HG02571 (cell line): Measurements from ENCODE around the gene SHLD2.
"Not testable (repeated sequence)": the region's sequence is repeated elsewhere in the genome, so short reads cannot be mapped to it uniquely, and the experiment has no call there.

Experiments
- ATAC-seq: cut with Tn5 transposase; IDR thresholded peaks from one replicate; pipeline ENCODE4 v1.9.1; 2021; ENCODE audit warnings: mild to moderate bottlenecking, moderate library complexity; ENCODE audit not compliant: unreplicated experiment

The SHLD2 gene

DNA sequence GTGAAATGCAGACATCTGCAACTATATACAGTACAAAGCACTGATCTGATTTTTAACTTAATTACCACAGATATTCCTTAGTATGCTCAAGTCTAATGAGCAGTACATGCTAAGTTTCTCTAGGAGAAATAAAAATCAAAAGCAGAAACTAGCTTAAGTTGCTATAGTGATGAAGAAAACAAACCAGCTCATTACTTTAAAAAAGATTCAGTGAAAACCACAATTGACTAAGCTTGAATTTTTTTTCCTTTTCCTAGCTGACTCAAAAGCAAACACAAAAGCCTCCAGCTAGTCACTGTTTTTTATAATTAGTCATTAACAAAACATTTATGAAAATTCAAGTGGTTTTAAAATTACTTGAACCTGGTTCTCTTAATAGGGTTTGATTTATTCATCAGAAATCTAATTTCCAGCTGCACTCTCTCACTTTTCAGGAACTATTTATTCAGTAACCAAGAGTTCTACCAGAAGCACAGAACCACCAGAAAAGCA is 10.7 kb upstream of the SHLD2 start:
- ATAC-seq = peak; percentile 64

DNA sequence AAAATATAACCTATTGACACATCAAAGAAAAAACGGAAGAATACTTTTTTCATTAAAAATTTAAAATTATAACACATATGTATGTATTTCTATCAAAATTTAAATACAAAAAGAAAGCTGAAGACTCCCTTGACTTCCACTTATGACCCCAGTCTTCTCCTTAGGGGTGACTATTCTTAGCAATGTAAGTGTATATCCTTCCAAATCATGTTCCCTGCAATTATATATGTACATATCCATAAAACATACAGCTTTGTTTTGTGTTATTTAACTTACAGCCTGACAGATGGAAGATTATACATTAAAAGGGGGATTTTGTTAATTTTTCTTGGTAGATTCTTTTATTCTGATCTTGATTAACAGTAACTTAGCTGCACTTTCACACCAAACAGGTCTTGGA is 9.5 kb upstream of the SHLD2 start:
- no peak for ATAC-seq

DNA sequence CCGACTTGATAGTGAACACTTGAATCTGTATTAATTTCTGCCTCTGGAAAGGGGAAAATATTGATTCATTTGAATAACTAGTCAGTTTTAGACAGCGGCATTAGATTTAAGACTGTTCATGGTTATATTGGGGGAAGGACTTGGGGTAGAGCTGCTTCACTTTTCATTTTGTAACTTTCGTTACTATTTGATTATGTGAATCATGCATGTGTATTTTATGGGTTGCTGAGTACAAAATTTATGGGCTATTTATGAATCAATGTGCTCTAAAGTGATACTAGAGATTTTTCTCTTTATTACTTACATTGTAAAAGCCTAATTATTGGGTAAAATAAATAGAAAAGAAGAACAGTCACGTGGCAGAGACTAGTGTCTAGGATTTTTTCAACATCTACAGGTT is 5.3 kb upstream of the SHLD2 start:
- no peak for ATAC-seq

DNA sequence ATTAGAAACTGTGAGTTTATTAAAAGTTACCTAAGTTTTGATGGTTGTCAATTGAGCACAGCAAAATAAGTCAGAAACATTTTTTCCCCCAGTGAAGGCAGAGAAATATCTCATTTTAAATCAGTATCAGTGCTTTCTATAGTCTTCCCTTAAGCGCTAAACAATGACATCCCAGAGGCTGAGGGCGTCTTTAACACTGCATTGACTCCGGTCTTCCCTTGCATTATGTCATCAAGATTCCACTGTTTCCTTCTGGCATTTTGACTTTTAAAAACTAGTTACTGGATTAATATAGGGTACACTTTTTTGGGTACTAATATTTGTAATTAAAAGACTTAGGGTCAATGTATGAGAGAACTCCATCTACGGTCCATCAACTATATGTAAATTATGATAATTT is 4.2 kb upstream of the SHLD2 start:
- ATAC-seq = no peak

DNA sequence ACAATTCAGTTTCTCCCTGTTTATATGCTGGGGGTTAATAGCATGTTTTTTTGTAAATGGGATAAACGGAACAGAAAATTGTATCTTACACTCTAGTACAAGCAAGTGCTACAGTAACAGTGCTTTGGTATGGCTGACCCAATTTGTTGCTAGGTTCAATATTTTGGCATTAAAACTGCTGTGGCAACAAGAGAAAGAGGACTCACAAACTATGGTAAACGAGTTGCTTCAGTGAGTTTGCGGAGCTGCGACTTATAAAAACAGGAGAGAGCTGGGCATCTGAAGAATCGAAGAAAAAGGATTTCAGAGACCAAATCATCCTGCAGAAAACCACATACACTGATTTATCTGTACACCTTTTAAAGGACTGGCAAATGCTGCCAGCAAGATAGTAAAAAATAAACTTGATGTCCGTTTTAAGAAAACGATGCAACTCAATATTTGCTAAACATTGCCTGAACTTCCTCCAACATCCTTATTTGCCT is 2.6 kb upstream of the SHLD2 start:
- no peak for ATAC-seq

DNA sequence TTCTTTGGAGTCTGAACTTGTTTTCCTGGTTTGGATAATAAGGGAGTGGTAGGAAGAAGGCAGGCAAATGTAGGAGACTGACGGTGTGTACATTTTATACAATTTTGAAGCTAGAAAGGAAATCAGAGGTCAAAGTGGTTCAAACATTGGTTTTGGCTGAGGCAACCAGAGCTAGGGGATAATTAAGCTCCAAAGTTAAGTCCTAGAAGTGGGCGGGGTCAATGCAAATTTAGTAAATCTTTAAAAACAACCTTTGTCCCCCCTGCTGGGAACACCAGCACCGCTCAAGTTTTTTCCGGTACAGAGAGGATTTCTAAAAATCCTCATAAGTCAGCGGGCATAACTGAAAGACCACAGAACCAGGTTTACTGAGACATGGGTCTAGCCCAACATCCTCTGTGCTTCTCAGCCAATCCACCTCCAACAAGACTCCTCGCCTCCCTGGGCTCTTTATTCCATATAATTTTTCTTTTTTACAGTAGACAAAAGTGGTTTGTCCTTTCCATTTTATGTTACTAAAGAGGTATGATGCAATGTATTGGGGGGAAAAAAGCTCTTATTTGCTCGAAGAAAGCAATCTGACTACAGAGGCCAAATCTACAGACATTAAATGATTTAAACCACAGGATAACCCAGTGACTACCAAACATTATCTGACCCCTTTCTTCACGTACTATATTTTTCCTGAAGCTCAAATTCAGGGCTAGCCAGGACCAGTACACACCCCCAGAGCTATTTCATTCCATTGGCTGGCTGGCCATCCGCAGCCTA is 2.0 kb upstream of the SHLD2 start:
- ATAC-seq = no peak

DNA sequence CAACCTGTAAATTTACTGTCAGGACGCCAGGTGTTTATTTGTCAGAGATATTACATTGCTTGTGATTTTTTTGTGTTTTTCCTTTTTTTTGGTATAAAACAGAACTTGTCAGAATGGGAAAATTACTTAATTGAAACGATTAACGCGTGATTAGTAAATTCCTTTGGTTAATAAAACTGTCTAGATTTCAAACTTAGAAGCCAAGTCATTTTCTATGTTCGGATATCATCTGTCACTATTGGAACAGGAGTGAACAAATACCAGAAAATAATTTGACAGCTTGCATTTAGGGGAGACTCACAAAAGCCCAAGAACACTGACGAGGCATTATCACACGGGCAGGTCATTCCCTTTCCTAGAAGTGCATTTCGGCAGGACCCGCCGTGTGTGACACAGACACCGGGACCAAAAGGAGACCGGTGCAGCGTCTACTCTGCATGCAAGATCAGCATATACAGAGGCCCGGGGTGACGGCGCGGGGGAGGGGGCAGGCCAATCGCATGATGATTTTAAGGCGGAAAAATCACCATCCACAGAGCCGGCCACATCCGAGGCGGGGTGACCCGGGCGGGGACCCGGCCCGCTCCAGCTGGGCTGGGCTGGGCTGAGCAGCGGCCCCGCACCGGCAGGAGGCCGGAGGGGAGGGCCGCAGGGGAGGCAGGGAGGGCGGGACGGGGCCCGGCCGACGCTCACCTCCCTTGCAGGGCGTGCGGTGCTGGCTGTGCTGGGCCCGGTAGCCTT is 1.2 kb upstream of the SHLD2 start:
- ATAC-seq = peak; percentile 23

DNA sequence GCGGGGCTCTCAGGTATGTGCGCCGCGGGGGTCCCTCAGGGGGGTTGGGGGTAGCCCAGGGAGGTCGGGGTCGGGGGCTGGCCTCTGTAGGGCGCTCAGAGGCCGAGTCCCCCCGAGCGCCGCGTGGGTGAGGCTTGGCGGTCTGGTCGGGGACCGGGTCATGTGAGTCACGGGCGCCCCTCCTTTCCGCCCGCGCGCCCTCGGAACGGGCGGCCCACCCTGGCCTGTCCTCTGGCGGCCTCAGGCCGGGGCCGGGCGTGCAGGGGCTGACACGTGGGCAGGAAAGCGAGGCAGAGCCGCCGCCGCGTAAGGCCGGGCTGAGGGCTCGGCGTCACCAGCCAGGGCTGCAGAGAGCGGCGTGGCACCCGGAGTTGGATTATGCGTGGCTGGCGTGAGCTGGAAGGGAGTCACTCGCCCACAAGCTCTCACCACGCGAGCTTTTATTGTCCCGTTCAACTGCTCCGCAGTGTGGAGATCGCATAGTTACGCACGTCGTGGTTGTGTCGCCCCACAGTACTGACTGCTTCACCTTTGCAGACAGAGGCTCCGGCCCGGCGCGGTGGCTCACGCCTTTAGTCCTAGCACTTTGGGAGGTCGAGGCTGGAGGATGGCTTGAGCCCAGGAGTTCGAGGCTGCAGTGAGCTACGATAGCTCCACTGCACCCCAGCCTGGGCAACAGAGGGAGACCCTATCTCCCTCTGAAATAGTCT is 385 bp downstream of the SHLD2 start:
- ATAC-seq = peak; percentile 57

DNA sequence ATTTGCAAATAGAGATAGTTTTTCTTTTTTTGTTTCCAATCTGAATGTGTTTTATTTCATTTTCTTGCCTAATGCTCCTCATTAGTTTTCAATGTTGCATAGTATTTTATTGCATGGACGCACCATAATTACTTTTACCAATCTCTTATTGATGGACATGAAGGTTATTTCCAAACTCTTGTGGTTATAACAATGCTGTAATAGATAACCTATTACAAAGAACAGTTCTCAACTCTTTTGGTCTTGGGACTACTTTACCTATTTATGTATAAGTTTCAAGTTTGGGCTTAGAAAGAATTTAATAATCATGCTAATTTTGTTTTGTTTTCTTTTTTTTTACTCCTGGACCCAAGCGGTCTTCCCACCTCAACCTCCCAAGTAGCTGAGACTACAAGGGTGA is 7.0 kb downstream of the SHLD2 start:
- ATAC-seq = no peak

DNA sequence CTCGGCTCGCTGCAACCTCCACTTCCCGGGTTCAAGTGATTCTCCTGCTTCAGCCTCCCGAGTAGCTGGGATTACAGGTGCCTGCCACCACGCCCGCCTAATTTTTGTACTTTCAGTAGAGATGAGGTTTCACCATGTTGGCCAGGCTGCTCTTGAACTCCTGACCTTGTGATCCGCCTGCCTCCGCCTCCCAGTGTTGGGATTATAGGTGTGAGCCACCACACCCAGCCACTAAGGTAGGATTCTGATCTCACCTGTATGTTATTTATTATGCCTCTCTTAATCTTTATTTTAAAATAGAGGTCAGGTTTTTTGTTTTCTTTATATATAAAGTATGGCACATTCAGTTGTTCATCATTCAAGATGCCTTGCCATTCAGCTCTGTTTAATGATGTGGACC is 9.7 kb downstream of the SHLD2 start:
- not testable (repeated sequence) for ATAC-seq

DNA sequence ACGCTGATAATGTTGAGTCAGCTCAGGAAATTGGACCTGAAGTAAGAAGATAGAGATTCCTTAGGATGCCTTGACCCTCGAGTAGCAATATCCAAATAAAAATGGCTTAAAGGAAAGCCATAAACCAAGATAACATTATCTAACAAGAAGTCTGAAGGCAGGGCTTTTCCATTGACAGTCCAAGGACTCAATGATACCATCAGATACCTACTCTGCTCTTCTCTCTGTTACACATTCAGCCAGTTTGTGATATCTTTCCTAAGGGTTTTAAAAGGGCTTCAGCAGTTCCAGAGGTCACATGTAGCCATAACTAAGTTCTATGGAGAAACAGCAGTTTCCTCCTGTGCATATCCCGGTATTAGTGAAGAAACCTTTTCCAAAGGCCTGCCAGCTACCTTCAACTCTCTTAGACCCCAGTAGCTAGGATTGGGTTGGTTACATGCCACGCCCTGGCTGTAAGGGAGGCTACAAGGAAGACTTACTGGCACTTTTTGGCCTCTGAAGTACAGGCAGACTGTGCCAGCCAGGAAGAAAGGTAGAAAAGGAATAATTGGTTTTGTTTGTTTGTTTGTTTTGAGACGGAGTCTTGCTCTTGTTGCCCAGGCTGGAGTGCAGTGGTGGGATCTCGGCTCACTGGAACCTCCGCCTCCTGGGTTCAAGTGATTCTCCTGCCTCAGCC is 10.6 kb downstream of the SHLD2 start:
- no peak for ATAC-seq

DNA sequence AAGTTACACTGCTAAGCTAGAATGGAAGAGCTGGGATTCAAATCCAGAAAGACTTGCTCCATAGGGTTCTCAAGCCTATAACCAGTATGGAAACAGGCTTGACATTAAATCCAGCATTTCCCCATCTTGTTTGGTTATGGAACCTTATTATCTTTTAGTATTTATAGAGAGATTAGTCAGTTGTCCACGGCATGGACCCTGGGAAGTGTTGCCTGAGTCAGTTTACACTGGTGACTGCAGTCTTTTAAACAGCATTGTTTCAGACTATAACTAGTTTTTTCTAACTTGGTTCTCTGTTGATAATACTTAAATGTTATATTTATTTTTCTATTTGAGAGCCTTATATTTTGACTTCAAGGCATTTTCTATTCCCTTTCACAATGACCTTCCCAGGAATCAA is 23.1 kb downstream of the SHLD2 start:
- ATAC-seq = not testable (repeated sequence)

DNA sequence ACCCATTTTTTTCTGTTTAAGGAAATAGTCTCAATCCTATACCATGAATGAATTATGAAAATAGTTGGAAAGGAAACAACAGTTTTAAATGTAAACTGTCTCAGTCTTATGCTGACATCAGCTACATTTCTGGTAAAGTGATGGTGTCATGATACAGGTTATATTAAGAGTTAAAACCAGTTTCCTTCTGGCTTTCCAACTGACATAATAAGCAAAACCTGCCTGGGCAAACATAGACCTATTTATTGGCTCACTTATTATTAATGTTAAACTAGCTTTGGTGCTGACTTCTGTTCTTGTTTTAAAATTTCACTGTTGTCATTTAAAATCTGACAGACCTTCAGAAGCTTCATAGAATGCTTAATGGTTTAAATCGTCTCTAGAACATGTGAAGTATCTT is 24.0 kb downstream of the SHLD2 start:
- ATAC-seq = not testable (repeated sequence)

DNA sequence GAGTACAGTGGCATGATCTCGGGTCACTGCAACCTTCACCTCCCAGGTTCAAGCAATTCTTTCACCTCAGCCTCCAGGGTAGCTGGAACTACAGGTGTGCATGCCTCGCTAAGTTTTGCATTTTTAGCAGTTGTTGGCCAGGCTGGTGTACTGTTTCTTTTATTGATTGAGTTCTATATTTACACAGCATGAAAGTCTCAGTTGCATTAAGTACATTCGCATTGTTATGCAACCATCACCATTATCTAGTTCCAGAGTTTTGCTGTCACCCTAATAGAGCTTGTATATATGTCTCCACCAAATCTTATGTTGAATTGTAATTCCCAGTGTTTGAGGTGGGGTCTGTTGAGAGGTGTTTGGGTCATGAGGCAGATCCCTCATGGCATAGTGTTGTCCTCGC is 28.3 kb downstream of the SHLD2 start:
- not testable (repeated sequence) for ATAC-seq

DNA sequence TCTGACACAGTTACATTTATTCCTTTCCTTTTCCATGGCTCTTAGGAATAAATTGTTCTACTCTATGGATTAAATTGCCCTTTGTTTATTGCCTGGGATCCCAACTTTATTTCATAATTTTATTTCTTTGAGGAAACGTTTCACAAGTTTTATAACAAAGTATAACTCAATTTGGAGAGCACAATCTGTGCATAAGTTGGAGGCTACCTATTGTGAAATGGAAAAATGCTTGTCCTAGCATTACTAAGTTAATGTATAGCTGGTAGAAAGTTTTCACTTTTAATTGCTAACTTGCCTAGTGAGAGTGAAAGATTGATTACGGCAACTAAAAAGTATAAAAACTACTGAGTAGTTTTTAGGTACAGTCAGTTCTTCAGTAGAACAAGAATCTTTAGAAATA is 32.0 kb downstream of the SHLD2 start:
- ATAC-seq = not testable (repeated sequence)

DNA sequence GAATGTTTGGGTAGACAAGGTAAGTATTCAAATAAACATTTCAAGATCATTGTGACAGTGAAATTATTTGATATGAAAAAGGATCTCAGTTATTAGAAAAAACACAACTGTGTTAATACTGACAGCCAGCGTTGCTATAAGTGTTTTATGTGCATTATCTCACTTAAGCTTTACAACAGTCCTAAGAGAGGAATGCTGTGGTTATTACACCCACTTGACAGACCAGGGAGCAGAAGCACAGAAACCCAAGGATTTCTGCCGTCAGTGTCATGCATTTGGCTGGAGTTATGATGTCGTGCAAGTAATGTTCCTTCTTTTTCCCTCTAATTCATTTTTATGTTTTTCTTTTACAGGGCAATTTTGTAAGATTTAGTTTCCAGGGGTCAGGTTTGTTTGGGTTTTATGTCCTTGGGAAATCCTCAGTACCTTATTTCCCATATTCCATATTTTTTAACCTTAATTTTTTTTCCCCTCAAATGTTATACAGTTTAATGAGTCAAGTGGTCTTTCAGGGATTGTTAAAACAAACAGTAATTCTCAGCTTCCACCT is 32.7 kb downstream of the SHLD2 start:
- ATAC-seq = not testable (repeated sequence)

DNA sequence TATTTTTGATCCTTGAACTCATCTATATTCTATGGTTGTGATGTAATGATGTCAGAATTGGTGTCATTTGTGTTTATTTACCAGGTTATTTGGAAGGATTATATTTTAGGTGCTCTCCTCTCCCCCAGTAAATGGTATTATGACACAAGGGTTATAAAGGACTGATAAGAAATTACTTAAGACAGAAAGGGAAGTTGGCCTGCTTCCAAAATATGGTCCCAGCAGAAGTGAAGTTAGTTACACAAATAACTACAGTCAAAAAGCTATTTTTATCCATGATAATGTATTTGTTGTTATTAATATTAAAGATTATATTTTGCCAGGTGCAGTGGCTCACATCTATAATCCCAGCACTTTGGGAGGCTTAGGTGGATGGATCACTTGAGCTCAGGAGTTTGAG is 37.2 kb downstream of the SHLD2 start:
- ATAC-seq = not testable (repeated sequence)

DNA sequence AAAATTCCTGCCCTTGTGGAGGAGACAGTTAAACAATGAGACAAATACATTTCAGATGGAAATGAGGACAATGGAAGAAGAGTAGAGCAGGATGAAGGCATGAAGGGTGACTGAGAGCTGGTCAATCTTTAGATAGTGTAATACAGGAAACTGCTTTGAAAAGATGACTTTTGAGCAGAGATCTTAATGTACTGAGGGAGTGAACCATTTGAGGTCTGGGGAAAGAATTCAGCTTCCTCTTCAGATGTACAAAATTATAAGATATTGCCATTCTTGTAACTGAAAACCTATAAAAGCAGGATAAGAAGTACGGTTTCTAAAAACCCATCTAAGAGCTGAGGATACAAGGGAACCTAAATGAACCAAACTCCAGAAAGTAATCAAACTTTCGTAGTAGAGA is 38.9 kb downstream of the SHLD2 start:
- ATAC-seq = not testable (repeated sequence)

DNA sequence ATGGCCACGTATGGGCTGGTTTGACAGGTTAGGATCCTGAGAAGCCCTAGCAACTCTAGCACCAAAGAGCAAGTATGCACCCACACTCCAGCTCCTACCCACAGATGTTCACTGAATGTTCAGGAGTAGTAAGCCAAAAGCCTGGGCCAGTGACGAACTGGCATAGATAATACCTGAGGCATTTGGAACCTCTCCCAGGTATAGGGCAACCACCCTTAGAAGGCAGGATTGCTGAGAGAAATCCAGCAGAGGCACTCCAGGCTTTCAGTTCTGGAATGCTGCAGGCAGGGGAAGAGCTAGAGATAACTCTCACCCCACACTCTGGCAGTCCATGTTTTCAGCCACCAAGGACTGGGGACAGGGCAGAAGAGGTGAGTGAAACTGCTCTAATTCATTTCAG is 39.4 kb downstream of the SHLD2 start:
- not testable (repeated sequence) for ATAC-seq

DNA sequence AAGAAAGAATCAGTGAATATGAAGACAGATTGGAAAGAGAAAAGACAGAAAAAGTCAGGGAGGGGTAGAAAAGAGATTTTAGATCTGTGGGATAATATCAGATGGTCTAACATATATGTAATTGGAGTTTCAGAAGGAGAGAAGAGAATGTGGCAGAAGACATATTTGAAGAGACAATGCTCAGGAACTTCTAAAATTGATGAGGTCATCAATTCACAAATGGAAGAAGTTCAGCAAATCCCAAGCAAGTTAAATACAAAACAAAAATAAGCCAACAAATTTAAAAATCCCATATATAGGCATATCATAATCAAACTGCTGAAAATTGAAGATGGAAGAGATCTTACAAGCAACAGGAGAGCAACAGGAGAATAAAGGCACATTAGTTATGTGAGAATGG is 42.5 kb downstream of the SHLD2 start:
- not testable (repeated sequence) for ATAC-seq
